ENCODE measurements around the gene GAB1. TPM values are rescaled to one million over a fixed set of nuclear protein-coding genes. Genes with fewer than 3 reads are reported as not detected.

Gene GAB1
- total and polyA plus RNA-seq, 2 of the 8 experiments (the other 6 are each of a cell fraction or from before 2014, with no cell fraction given): 6.8 to 21.3 TPM

GRCh38 chr4:143358923-143359643 lies 22.4 kb downstream of the GAB1 start (continued):
- TF ChIP-seq GABPA (IDR thresholded peaks at IDR 0.05; ENCODE audit: borderline replicate concordance, insufficient read depth, low read length) (no peak), ASH2L (IDR thresholded peaks at IDR 0.05; ENCODE audit: low read length) (no peak), HDAC6 (IDR thresholded peaks at IDR 0.05; ENCODE audit: low read depth, low read length) (no peak), TBP (IDR thresholded peaks at IDR 0.05; ENCODE audit: low read depth, low read length) (no peak)
